GM12873 (cell line): Measurements from ENCODE around the gene RPP30.

Experiments used
- TF ChIP-seq, protein P1 (sequence below): IDR thresholded peaks from 2 replicates; pipeline ENCODE4 v1.5.1; 2012; ENCODE audit warnings: low read depth, mild to moderate bottlenecking, moderate library complexity, low read length, control low read depth; ENCODE audit not compliant: insufficient read depth; ENCODE audit errors: missing control alignments

RPP30 gene

DNA sequence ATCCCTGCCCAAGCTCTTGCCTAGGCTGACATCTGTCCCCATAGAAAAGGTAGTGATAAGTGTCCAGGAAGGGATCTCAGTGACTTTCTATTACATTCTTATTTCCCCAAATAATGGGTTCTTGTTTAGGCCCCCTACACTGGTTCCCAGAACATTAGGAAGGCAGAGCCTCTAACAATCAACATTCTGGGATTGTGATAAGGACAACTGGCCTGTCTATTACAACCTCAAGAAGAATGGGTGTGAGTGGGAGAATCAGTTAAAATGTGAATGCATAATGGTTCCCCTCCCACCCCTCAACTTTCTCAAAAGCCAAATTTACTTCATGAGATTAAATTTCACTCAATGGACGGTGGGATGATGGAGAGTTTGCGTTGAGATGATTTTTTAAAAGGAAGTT lies 55.5 kb downstream of the RPP30 start:
- TF ChIP-seq, protein P1, sequence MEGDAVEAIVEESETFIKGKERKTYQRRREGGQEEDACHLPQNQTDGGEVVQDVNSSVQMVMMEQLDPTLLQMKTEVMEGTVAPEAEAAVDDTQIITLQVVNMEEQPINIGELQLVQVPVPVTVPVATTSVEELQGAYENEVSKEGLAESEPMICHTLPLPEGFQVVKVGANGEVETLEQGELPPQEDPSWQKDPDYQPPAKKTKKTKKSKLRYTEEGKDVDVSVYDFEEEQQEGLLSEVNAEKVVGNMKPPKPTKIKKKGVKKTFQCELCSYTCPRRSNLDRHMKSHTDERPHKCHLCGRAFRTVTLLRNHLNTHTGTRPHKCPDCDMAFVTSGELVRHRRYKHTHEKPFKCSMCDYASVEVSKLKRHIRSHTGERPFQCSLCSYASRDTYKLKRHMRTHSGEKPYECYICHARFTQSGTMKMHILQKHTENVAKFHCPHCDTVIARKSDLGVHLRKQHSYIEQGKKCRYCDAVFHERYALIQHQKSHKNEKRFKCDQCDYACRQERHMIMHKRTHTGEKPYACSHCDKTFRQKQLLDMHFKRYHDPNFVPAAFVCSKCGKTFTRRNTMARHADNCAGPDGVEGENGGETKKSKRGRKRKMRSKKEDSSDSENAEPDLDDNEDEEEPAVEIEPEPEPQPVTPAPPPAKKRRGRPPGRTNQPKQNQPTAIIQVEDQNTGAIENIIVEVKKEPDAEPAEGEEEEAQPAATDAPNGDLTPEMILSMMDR: no peak

- TF ChIP-seq, protein P1: no peak
These were observed 57.4 kb downstream of the RPP30 start for GRCh38 chr10:90929179-90929578.

- TF ChIP-seq, protein P1: no peak
These were observed 58.5 kb downstream of the RPP30 start for GRCh38 chr10:90930070-90930837.

- TF ChIP-seq, protein P1: no peak
These were observed 59.4 kb downstream of the RPP30 start for GRCh38 chr10:90930971-90931871.

- TF ChIP-seq, protein P1: no peak
These were observed 64.0 kb downstream of the RPP30 start for GRCh38 chr10:90935581-90936275.

GRCh38 chr10:90936276-90936659 lies 64.5 kb downstream of the RPP30 start:
- TF ChIP-seq, protein P1: no peak
